Breast epithelium (tissue), 4 donors: ENCODE data around the gene KLHDC2. TPM values are rescaled to one million over a fixed set of nuclear protein-coding genes. Genes with fewer than 3 reads are reported as not detected.
"Not testable (repeated sequence)": the region's sequence is repeated elsewhere in the genome, so short reads cannot be mapped to it uniquely, and the experiment has no call there.

Experiments used
- DNase-seq, 2 donors: peaks; one replicate each; pipeline ENCODE4 v3.0.0-alpha.2; 2019; ENCODE audit warnings: low spot score in 2 of 2
- H3K27ac ChIP-seq, 2 donors: fragments of 200-600 bp; sonication (generic) in 1 of 2; one replicate each; pipeline ENCODE4 v1.5.1; 2016 to 2019; ENCODE audit warnings: mild to moderate bottlenecking in 1 of 2
- H3K27me3 ChIP-seq, 2 donors: fragments of 200-600 bp; sonication (generic) in 1 of 2; one replicate each; pipeline versions ENCODE4 v1.5.1 to v1.6.0; 2017 to 2019; ENCODE audit warnings: control low read depth in 1 of 2, mild to moderate bottlenecking in 1 of 2
- H3K36me3 ChIP-seq: fragments of 200-600 bp; one replicate; pipeline ENCODE4 v1.5.1; 2019
- H3K4me1 ChIP-seq, 2 donors: fragments of 200-600 bp; sonication (generic); one replicate each; pipeline ENCODE4 v1.5.1; 2016 to 2019; ENCODE audit warnings: control low read depth in 1 of 2
- H3K4me3 ChIP-seq, 3 donors: fragments of 200-600 bp; sonication (generic); 1 replicate in 2 of 3; 2 replicates in 1 of 3; pipeline ENCODE4 v1.5.1; 2016 to 2019; ENCODE audit warnings: mild to moderate bottlenecking in 3 of 3, moderate library complexity in 2 of 3
- H3K9me3 ChIP-seq, 2 donors: fragments of 200-600 bp; sonication (generic) in 1 of 2; one replicate each; pipeline ENCODE4 v1.5.1; 2016 to 2019; ENCODE audit warnings: control low read depth in 1 of 2
- POLR2A ChIP-seq: fragments of 450-650 bp; IDR thresholded peaks from one replicate; pipeline ENCODE4 v1.6.1; 2016; ENCODE audit warnings: antibody characterized with exemption, mild to moderate bottlenecking, moderate library complexity
- POLR2AphosphoS5 ChIP-seq, 3 donors: sonication (generic); formaldehyde crosslinking; IDR thresholded peaks; one replicate each; pipeline ENCODE4 v1.6.1; 2017; ENCODE audit warnings: antibody characterized with exemption in 3 of 3
- intact Hi-C: fragments of 100-400 bp; cut with DNase I; formaldehyde crosslinking; loops from one replicate; pipeline ENCODE4 v1.15.1; 2023; ENCODE audit warnings: low total_unique reads
- total RNA-seq, 3 donors: library from RNA; depleted of rRNA; stranded (reverse); fragments of >200 nt; gene quantifications; one replicate each; pipeline ENCODE4 v1.1.0, GENCODE V29; 2016
- TF ChIP-seq, protein P1 (sequence below), 3 donors: fragments of 450-650 bp; IDR thresholded peaks; one replicate each; pipeline ENCODE4 v1.5.1; 2016 to 2017; ENCODE audit warnings: antibody characterized with exemption in 3 of 3, mild to moderate bottlenecking in 3 of 3, moderate library complexity in 3 of 3

Gene KLHDC2
- total RNA-seq, 3 donors from 2014 or later: 74.4 to 107 (median 88.5) TPM

DNA sequence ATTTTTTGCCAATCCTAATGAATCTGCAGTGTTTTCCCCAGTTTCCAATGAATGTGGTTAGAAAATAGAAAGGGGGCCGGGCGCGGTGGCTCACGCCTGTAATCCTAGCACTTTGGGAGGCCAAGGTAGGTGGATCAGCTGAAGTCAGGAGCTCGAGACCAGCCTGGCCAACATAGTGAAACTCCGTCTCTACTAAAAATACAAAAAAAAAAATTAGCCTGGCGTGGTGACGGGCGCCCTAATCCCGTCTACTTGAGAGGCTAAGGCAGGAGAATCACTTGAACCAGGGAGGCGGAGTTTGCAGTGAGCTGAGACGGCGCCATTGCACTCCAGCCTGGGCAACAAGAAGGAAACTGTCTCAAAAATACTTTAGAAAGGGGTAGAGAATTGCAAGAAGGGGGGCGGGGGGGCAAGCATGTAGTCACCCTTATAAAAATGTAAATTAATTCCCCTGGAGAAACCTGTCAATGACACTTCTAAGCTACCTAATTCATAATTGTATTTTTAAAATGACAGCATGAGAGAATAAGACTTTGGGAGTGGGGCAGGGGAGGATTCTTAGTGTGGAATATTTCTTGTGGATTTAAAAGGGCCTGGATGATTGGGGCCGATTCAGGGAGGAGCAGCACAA is 1.7 kb downstream of the KLHDC2 start:
- peak overlapping the region; percentile 93 to 98 for H3K27ac ChIP-seq
- intact Hi-C loops: loop anchor here (5.0 kb wide), 1 partner anchor 147 kb away; the partner anchor contains the start of genes MGAT2 and RPL36AL

DNA sequence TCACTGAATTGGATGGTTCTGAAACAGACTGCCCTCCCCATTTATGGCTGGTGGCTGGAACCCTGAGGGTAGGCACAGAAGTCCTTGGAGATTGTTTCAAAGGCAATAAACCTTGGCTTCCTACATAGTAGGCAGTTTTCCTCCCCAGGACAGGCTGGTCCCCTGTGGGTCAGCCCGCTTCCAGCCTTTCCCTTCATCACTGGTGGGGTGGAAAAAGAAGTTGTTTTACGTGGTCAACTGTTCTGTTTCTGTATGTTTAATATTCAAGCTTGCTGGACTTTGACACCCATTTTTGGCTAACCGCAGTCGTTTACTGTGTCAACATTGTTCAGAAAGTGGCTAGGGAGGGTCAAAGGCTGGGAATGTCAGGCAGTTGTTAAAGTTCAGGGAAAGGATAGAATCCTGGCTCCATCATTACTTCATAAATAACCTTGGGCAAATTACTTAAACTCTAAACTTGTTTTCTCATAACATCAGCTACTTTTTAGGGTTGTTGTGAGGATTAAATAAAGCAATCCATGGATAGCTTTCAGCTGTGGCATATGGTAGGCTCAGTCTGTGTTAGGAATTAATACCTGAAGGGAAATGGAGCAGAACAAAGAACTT is 2.4 kb downstream of the KLHDC2 start:
- TF ChIP-seq, protein P1, sequence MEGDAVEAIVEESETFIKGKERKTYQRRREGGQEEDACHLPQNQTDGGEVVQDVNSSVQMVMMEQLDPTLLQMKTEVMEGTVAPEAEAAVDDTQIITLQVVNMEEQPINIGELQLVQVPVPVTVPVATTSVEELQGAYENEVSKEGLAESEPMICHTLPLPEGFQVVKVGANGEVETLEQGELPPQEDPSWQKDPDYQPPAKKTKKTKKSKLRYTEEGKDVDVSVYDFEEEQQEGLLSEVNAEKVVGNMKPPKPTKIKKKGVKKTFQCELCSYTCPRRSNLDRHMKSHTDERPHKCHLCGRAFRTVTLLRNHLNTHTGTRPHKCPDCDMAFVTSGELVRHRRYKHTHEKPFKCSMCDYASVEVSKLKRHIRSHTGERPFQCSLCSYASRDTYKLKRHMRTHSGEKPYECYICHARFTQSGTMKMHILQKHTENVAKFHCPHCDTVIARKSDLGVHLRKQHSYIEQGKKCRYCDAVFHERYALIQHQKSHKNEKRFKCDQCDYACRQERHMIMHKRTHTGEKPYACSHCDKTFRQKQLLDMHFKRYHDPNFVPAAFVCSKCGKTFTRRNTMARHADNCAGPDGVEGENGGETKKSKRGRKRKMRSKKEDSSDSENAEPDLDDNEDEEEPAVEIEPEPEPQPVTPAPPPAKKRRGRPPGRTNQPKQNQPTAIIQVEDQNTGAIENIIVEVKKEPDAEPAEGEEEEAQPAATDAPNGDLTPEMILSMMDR (IDR thresholded peaks at IDR 0.05): no peak
- TF ChIP-seq POLR2A: no peak
- no peak for TF ChIP-seq POLR2AphosphoS5 (IDR thresholded peaks at IDR 0.05)
- Histone ChIP-seq H3K9me3 (no peaks in the 10 kb centered on the region), H3K4me3 (peak overlapping the region in 2 of 3 donors; percentile 81 to 97), H3K4me1 (no peaks in the 10 kb centered on the region), H3K27me3 (no peaks in the 10 kb centered on the region), H3K36me3 (no peaks in the 10 kb centered on the region), H3K27ac (peak overlapping the region; percentile 78 to 98)
- intact Hi-C loops: no loop called here
- no peak for DNase-seq

More for the DNA sequence above, 1.7 kb downstream of the KLHDC2 start:
- Histone ChIP-seq H3K9me3 (no peaks in the 10 kb centered on the region), H3K36me3 (no peaks in the 10 kb centered on the region), H3K4me1 (no peaks in the 10 kb centered on the region), H3K4me3 (peak overlapping the region; percentile 81 to 98 (median 97)), H3K27me3 (no peaks in the 10 kb centered on the region)
- no peak for TF ChIP-seq POLR2A
- TF ChIP-seq, protein P1 (IDR thresholded peaks at IDR 0.05): no peak
- TF ChIP-seq POLR2AphosphoS5 (IDR thresholded peaks at IDR 0.05): no peak
- DNase-seq: no peak

DNA sequence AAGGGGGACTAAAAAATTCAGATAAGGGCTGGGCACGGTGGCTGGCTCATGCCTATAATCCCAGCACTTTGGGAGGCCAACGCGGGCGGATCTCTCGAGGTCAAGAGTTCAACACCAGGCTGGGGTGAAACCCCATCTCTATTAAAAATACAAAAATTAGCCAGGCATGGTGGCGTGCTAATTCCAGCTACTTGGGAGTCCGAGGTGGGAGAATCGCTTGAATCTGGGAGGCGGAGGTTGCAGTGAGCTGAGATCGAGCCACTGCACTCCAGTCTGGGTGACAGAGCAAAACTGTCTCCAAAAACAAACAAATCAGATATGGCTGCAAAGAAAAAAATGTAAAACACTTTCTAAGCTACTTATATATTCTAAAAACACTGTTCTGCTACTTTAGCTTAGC is 3.7 kb downstream of the KLHDC2 start:
- intact Hi-C loops, H3K27ac ChIP-seq, H3K9me3 ChIP-seq, H3K27me3 ChIP-seq, H3K36me3 ChIP-seq, H3K4me3 ChIP-seq, H3K4me1 ChIP-seq, DNase-seq: not testable (repeated sequence)

DNA sequence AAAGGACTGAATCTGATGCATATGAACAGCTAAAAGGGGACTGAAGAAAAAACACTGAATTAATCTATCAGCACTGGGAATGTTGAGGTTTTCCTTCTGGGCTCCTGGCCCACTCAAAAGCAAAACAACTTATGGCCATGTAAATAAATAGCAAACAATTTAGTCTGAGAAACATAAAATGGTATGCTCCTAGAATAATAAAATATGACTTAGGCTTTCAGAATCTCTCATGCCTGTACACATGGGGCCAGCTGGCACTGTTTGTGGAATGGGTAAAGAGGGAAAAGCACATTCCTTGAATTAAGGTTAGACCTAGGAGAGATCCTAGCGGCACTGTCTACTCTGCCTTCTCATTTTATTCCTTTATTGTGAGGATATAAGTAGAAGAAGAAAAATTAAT is 6.2 kb downstream of the KLHDC2 start:
- H3K27ac ChIP-seq: no peak overlapping the region
- no peaks in the 10 kb centered on the region for H3K9me3 ChIP-seq
- H3K27me3 ChIP-seq: no peaks in the 10 kb centered on the region
- no peak for DNase-seq
- no peaks in the 10 kb centered on the region for H3K4me1 ChIP-seq
- no peak overlapping the region for H3K4me3 ChIP-seq
- intact Hi-C loops: no loop called here
- TF ChIP-seq POLR2AphosphoS5 (IDR thresholded peaks at IDR 0.05) (no peak), POLR2A (no peak)
- TF ChIP-seq, protein P1 (IDR thresholded peaks at IDR 0.05): no peak
- no peaks in the 10 kb centered on the region for H3K36me3 ChIP-seq

DNA sequence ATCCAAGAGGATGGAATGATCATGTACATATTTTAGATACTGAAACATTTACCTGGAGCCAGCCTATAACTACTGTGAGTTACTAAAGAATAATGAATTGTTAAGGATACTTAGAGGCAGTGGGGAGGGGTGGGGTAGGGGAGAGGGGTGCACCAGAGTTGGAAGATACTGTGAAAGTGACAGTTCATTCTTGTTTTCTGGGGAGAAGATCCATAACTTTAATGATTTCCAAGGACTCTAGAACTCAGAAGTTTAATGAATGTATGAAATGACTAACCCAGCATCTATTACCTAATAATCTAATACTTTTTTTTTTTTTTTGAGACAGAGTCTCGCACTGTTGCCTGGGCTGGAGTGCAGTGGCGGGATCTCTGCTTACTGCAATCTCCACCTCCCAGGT is 10.5 kb downstream of the KLHDC2 start:
- no peaks in the 10 kb centered on the region for H3K27me3 ChIP-seq
- peaks cover 23% of the 10 kb centered on the region for H3K36me3 ChIP-seq
- intact Hi-C loops: no loop called here

DNA sequence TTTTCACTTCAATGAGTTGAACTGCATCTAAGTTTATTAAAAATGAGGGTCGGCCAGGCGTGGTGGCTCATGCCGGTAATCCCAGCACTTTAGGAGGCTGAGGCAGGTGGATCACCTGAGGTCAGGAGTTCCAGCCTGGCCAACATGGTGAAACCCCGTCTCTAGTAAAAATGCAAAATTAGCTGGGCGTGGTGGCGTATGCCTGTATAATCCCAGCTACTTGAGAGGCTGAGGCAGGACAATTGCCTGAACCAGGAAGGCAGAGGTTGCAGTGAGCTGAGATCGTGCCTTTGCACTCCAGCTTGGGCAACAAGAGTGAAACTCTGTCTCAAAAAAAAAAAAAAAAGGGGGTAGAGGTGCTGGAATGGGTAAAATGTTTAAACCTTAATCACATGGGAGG is 13.1 kb downstream of the KLHDC2 start:
- peaks cover 23% of the 10 kb centered on the region for H3K36me3 ChIP-seq
- intact Hi-C loops, H3K4me3 ChIP-seq, H3K9me3 ChIP-seq, DNase-seq, H3K27me3 ChIP-seq, H3K27ac ChIP-seq, H3K4me1 ChIP-seq: not testable (repeated sequence)

More for the DNA sequence above, 10.5 kb downstream of the KLHDC2 start:
- no peak overlapping the region for H3K27ac ChIP-seq
- TF ChIP-seq POLR2A (no peak), POLR2AphosphoS5 (IDR thresholded peaks at IDR 0.05) (no peak)
- TF ChIP-seq, protein P1 (IDR thresholded peaks at IDR 0.05): no peak
- H3K9me3 ChIP-seq: no peaks in the 10 kb centered on the region
- no peak overlapping the region for H3K4me3 ChIP-seq
- DNase-seq: no peak
- no peaks in the 10 kb centered on the region for H3K4me1 ChIP-seq
